GM19240 (cell line): ENCODE measurements around the gene PCDHGB2.
"Not testable (repeated sequence)": the region's sequence is repeated elsewhere in the genome, so short reads cannot be mapped to it uniquely, and the experiment has no call there.

ENCODE experiments used
- DNase-seq: peaks from one replicate; pipeline ENCODE4 v3.0.0; 2011; ENCODE audit warnings: low spot score; ENCODE audit not compliant: insufficient read length

The PCDHGB2 gene

GRCh38 chr5:141349917-141350619, 9.7 kb upstream of the PCDHGB2 start, which contains the start of gene PCDHGB1:
Gene PCDHGB1, plus strand, starts transcription at chr5:141350099. Its CDS starts 162 bp downstream, at chr5:141350261.
- no peak for DNase-seq

- DNase-seq: no peak
These were observed 8.2 kb upstream of the PCDHGB2 start for GRCh38 chr5:141351591-141351990.

GRCh38 chr5:141354900-141355469, 4.8 kb upstream of the PCDHGB2 start, which contains the start of gene PCDHGA4:
Gene PCDHGA4, plus strand, starts transcription at chr5:141355021. Its CDS starts 87 bp downstream, at chr5:141355108.
- no peak for DNase-seq

- DNase-seq: no peak
These were observed 4.2 kb upstream of the PCDHGB2 start for GRCh38 chr5:141355641-141356040.

- DNase-seq: no peak
These were observed 3.7 kb upstream of the PCDHGB2 start for GRCh38 chr5:141356133-141356532.

- no peak for DNase-seq
These were observed 2.8 kb upstream of the PCDHGB2 start for GRCh38 chr5:141356950-141357349.

GRCh38 chr5:141360685-141361084, 891 bp downstream of the PCDHGB2 start:
- DNase-seq: no peak

- DNase-seq: no peak
These were observed 2.9 kb downstream of the PCDHGB2 start for GRCh38 chr5:141362719-141363118.

- DNase-seq: no peak
These were observed 4.3 kb downstream of the PCDHGB2 start, which contains the start of gene PCDHGA5 for GRCh38 chr5:141363952-141364660. Gene PCDHGA5, plus strand, starts transcription at chr5:141364162. Its CDS starts 169 bp downstream, at chr5:141364331.

GRCh38 chr5:141366016-141366896, 6.5 kb downstream of the PCDHGB2 start:
- no peak for DNase-seq

- no peak for DNase-seq
These were observed 10.4 kb downstream of the PCDHGB2 start, which contains the start of gene PCDHGB3 for GRCh38 chr5:141369994-141370848. Gene PCDHGB3, plus strand, starts transcription at chr5:141370242. Its CDS starts 153 bp downstream, at chr5:141370395.

GRCh38 chr5:141371572-141372475, 12.0 kb downstream of the PCDHGB2 start:
- DNase-seq: no peak

- DNase-seq: no peak
These were observed 14.0 kb downstream of the PCDHGB2 start, which contains the start of gene PCDHGA6 for GRCh38 chr5:141373673-141374317. Gene PCDHGA6, plus strand, starts transcription at chr5:141373891. Its CDS starts 193 bp downstream, at chr5:141374084.

GRCh38 chr5:141374627-141375026, 14.8 kb downstream of the PCDHGB2 start:
- no peak for DNase-seq

GRCh38 chr5:141375444-141376155, 15.8 kb downstream of the PCDHGB2 start:
- DNase-seq: not testable (repeated sequence)

- DNase-seq: no peak
These were observed 22.9 kb downstream of the PCDHGB2 start, which contains the start of gene PCDHGA7 for GRCh38 chr5:141382469-141383294. Gene PCDHGA7, plus strand, starts transcription at chr5:141382742. Its CDS starts 158 bp downstream, at chr5:141382900.

GRCh38 chr5:141383345-141383744, 23.6 kb downstream of the PCDHGB2 start:
- no peak for DNase-seq
